H9 (cell line): ENCODE measurements around the gene LOXHD1. TPM values are rescaled to one million over a fixed set of nuclear protein-coding genes. Genes with fewer than 3 reads are reported as not detected.

ENCODE experiments used
- DNase-seq: peaks from one replicate; pipeline ENCODE4 v3.0.0-alpha.2; 2017
- H2AFZ ChIP-seq: one replicate; pipeline ENCODE4 v1.6.1; 2013; ENCODE audit warnings: mild to moderate bottlenecking, low read length, control low read depth, moderate library complexity
- H2AK5ac ChIP-seq: 2 replicates; pipeline ENCODE4 v1.6.1; 2013; ENCODE audit warnings: low read length, control low read depth, mixed read lengths; ENCODE audit not compliant: insufficient read length
- H2BK120ac ChIP-seq: one replicate; pipeline ENCODE4 v1.6.1; 2013; ENCODE audit warnings: low read depth, mild to moderate bottlenecking, low read length, control low read depth, inconsistent platforms; ENCODE audit not compliant: poor library complexity, severe bottlenecking
- H2BK12ac ChIP-seq: 2 replicates; pipeline ENCODE4 v1.6.1; 2013; ENCODE audit warnings: low read length, control low read depth, mixed read lengths, low read depth; ENCODE audit not compliant: insufficient read length
- H2BK15ac ChIP-seq: 2 replicates; pipeline ENCODE4 v1.6.1; 2013; ENCODE audit warnings: low read depth, low read length, control low read depth
- H2BK20ac ChIP-seq: one replicate; pipeline ENCODE4 v1.6.1; 2013; ENCODE audit warnings: low read depth, mild to moderate bottlenecking, low read length, control low read depth, inconsistent platforms; ENCODE audit not compliant: poor library complexity, severe bottlenecking
- H2BK5ac ChIP-seq: 2 replicates; pipeline ENCODE4 v1.6.1; 2013; ENCODE audit warnings: low read length, control low read depth, mixed read lengths; ENCODE audit not compliant: insufficient read length
- H3K14ac ChIP-seq: 2 replicates; pipeline ENCODE4 v1.6.1; 2013; ENCODE audit warnings: low read length, control low read depth; ENCODE audit not compliant: insufficient read depth
- H3K18ac ChIP-seq: 2 replicates; pipeline ENCODE4 v1.6.1; 2013; ENCODE audit warnings: low read depth, mild to moderate bottlenecking, mixed read lengths, low read length, control low read depth; ENCODE audit not compliant: insufficient read length
- H3K23ac ChIP-seq: 2 replicates; pipeline ENCODE4 v1.6.1; 2013; ENCODE audit warnings: low read length, control low read depth, mixed read lengths, low read depth; ENCODE audit not compliant: insufficient read length
- H3K23me2 ChIP-seq: 2 replicates; pipeline ENCODE4 v1.6.1; 2013; ENCODE audit warnings: low read depth, mild to moderate bottlenecking, mixed read lengths, low read length, control low read depth; ENCODE audit not compliant: insufficient read length, poor library complexity, severe bottlenecking
- H3K27ac ChIP-seq: 2 replicates; pipeline ENCODE4 v1.5.1; 2013; ENCODE audit warnings: low read length, control low read depth, mixed read lengths, low read depth; ENCODE audit not compliant: insufficient read length
- H3K27me3 ChIP-seq: 2 replicates; pipeline ENCODE4 v1.6.1; 2013; ENCODE audit warnings: low read length, control low read depth, inconsistent platforms; ENCODE audit not compliant: insufficient read depth
- H3K4ac ChIP-seq: 2 replicates; pipeline ENCODE4 v1.6.1; 2013; ENCODE audit warnings: low read depth, mild to moderate bottlenecking, control low read depth, inconsistent platforms, low read length, moderate library complexity
- H3K4me1 ChIP-seq: 2 replicates; pipeline ENCODE4 v1.6.1; 2013; ENCODE audit warnings: low read length, control low read depth, inconsistent platforms; ENCODE audit not compliant: insufficient read depth
- H3K4me2 ChIP-seq: 2 replicates; pipeline ENCODE4 v1.6.1; 2013; ENCODE audit warnings: low read length, control low read depth, mixed read lengths; ENCODE audit not compliant: insufficient read length, insufficient read depth
- H3K56ac ChIP-seq: 2 replicates; pipeline ENCODE4 v1.6.1; 2013; ENCODE audit warnings: low read depth, mild to moderate bottlenecking, mixed read lengths, low read length, control low read depth; ENCODE audit not compliant: insufficient read length
- H3K79me1 ChIP-seq: 2 replicates; pipeline ENCODE4 v1.6.1; 2013; ENCODE audit warnings: low read depth, mild to moderate bottlenecking, moderate library complexity, low read length, control low read depth, inconsistent platforms; ENCODE audit not compliant: insufficient read depth, poor library complexity, severe bottlenecking
- H3K79me2 ChIP-seq: 2 replicates; pipeline ENCODE4 v1.6.1; 2013; ENCODE audit warnings: low read length, control low read depth, inconsistent platforms; ENCODE audit not compliant: insufficient read depth
- H3K9ac ChIP-seq: 2 replicates; pipeline ENCODE4 v1.6.1; 2013; ENCODE audit warnings: low read length, control low read depth, mixed read lengths; ENCODE audit not compliant: insufficient read length; ENCODE audit errors: extremely low read depth
- H3K9me3 ChIP-seq: one replicate; pipeline ENCODE4 v1.6.1; 2013; ENCODE audit warnings: low read depth, low read length, inconsistent platforms; ENCODE audit not compliant: control insufficient read depth
- H3T11ph ChIP-seq: one replicate; pipeline ENCODE4 v1.6.1; 2013; ENCODE audit warnings: mild to moderate bottlenecking, low read length, control low read depth, inconsistent platforms
- H4K20me1 ChIP-seq: one replicate; pipeline ENCODE4 v1.6.1; 2013; ENCODE audit not compliant: control insufficient read depth, insufficient read length, insufficient read depth
- H4K5ac ChIP-seq: 2 replicates; pipeline ENCODE4 v1.6.1; 2013; ENCODE audit warnings: low read depth, mild to moderate bottlenecking, mixed read lengths, low read length, control low read depth; ENCODE audit not compliant: insufficient read length
- H4K8ac ChIP-seq: replicated peaks from 2 replicates; pipeline ENCODE4 v1.6.1; 2013; ENCODE audit warnings: low read length, control low read depth, mixed read lengths, low read depth; ENCODE audit not compliant: insufficient read length
- H4K91ac ChIP-seq: 2 replicates; pipeline ENCODE4 v1.6.1; 2013; ENCODE audit warnings: low read depth, mild to moderate bottlenecking, moderate library complexity, mixed read lengths, low read length, control low read depth; ENCODE audit not compliant: insufficient read length
- H3K27ac Mint-ChIP-seq, 3 experiments: 2 replicates in 2 of 3; 3 replicates in 1 of 3; pipeline ENCODE4 v1.8.0; 2020 to 2021; ENCODE audit warnings: mixed read lengths in 3 of 3, mild to moderate bottlenecking in 1 of 3, moderate library complexity in 1 of 3
- H3K27me3 Mint-ChIP-seq: 2 replicates; pipeline ENCODE4 v1.8.0; 2021; ENCODE audit warnings: low read depth, mild to moderate bottlenecking, moderate library complexity, mixed read lengths
- H3K36me3 Mint-ChIP-seq, 3 experiments: 2 replicates in 2 of 3; 3 replicates in 1 of 3; pipeline ENCODE4 v1.8.0; 2020 to 2021; ENCODE audit warnings: low read depth in 3 of 3, mixed read lengths in 3 of 3; ENCODE audit not compliant: insufficient read depth in 1 of 3
- H3K4me1 Mint-ChIP-seq, 2 experiments: 2 replicates each; pipeline ENCODE4 v1.8.0; 2020; ENCODE audit warnings: mixed read lengths in 2 of 2
- H3K4me3 Mint-ChIP-seq, 2 experiments: 2 replicates in 1 of 2; 3 replicates in 1 of 2; pipeline ENCODE4 v1.8.0; 2020 to 2021; ENCODE audit warnings: mild to moderate bottlenecking in 2 of 2, mixed read lengths in 2 of 2, moderate library complexity in 1 of 2
- H3K9me3 Mint-ChIP-seq, 2 experiments: 2 replicates in 1 of 2; 3 replicates in 1 of 2; pipeline ENCODE4 v1.8.0; 2020; ENCODE audit warnings: mild to moderate bottlenecking in 2 of 2, mixed read lengths in 2 of 2, moderate library complexity in 1 of 2
- CTCF ChIP-seq: fragments of 200-600 bp; sonication (generic); conservative IDR thresholded peaks from 3 replicates; pipeline ENCODE4 v1.8.0; 2021; ENCODE audit warnings: antibody characterized with exemption, mild to moderate bottlenecking
- total RNA-seq: library from RNA; stranded (reverse); gene quantifications from 2 replicates; pipeline ENCODE4 v1.2.1, GENCODE V29; 2021

Gene LOXHD1
- total RNA-seq, 1 experiment from 2014 or later = 0.07 TPM

DNA sequence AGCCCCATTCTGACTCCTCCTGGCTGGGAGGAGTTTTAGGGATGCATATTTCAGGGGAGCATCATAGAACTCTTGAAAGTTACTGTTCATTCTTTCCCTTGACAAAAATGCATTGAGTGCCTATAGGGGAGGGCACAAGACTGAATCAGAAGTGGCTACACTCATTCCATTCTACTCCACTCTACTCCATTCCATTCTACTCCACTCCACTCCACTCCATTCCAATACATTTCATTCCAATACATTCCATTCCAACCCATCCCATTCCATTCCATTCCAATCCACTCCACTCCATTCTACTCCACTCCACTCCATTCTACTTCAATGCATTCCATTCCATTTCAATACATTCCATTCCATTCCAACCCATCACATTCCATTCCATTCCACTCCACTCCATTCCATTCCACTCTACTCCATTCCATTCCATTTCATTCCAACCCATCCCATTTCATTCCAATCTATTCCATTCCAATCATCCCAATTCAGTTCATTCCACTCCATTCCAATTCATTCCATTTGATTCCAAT lies 110.8 kb downstream of the LOXHD1 start:
- H3K23me2 ChIP-seq = no peaks in the 10 kb centered on the region
- H4K8ac ChIP-seq = no peak overlapping the region
- Mint-ChIP-seq H3K4me1 (no peaks in the 10 kb centered on the region), H3K27ac (no peak overlapping the region), H3K9me3 (peaks cover 4 to 11% of the 10 kb centered on the region in 2 experiments; a peak in 4 of 5 replicates), H3K27me3 (peaks cover 2% of the 10 kb centered on the region), H3K4me3 (no peak overlapping the region), H3K36me3 (no peaks in the 10 kb centered on the region; a peak in 2 of 7 replicates)
- H3K23ac ChIP-seq = no peak overlapping the region
- no peak overlapping the region for H2BK12ac ChIP-seq
- no peak overlapping the region for H3K14ac ChIP-seq
- no peak overlapping the region for H3K56ac ChIP-seq
- H2BK15ac ChIP-seq = no peak overlapping the region
- no peak overlapping the region for H2BK20ac ChIP-seq
- H3K27ac ChIP-seq = no peak overlapping the region
- no peaks in the 10 kb centered on the region for H3K4me1 ChIP-seq
- no peak overlapping the region for H3T11ph ChIP-seq
- no peak for DNase-seq
- no peaks in the 10 kb centered on the region for H3K79me2 ChIP-seq
- no peaks in the 10 kb centered on the region for H3K79me1 ChIP-seq
- no peak overlapping the region for H4K5ac ChIP-seq
- H2BK120ac ChIP-seq = no peak overlapping the region
- H3K9me3 ChIP-seq = peaks cover 7% of the 10 kb centered on the region
- no peak for TF ChIP-seq CTCF
- H3K9ac ChIP-seq = no peak overlapping the region
- H3K4me2 ChIP-seq = no peak overlapping the region
- H2BK5ac ChIP-seq = no peak overlapping the region
- no peaks in the 10 kb centered on the region for H3K27me3 ChIP-seq
- no peak overlapping the region for H4K91ac ChIP-seq
- no peak overlapping the region for H3K18ac ChIP-seq
- H3K4ac ChIP-seq = no peak overlapping the region
- H2AK5ac ChIP-seq = no peak overlapping the region
- H4K20me1 ChIP-seq = no peaks in the 10 kb centered on the region
- no peak overlapping the region for H2AFZ ChIP-seq
